Frontal cortex (tissue), 4 donors: ENCODE data around the gene BBS1. TPM values are rescaled to one million over a fixed set of nuclear protein-coding genes. Genes with fewer than 3 reads are reported as not detected.
A peak's percentile ranks its signal among the peaks of the same experiment; 100 is the strongest.

Experiments
- DNase-seq, 2 donors: peaks; one replicate each; pipeline ENCODE4 v3.0.0; 2012; ENCODE audit warnings: low spot score in 2 of 2
- FAIRE-seq: peaks from 2 replicates; lab custom pipeline; 2012; peaks lifted over from hg19 to GRCh38; lab: Jason Lieb, UNC
- total RNA-seq: library from RNA; depleted of rRNA; stranded (reverse); fragments of >200 nt; gene quantifications from one replicate; pipeline ENCODE4 v1.2.3, GENCODE V29; 2014
- donor health status: control.
- donor health status: control.
- donor health status: control.

The BBS1 gene
- total RNA-seq, 1 donor from 2014 or later = 41.2 TPM

DNA sequence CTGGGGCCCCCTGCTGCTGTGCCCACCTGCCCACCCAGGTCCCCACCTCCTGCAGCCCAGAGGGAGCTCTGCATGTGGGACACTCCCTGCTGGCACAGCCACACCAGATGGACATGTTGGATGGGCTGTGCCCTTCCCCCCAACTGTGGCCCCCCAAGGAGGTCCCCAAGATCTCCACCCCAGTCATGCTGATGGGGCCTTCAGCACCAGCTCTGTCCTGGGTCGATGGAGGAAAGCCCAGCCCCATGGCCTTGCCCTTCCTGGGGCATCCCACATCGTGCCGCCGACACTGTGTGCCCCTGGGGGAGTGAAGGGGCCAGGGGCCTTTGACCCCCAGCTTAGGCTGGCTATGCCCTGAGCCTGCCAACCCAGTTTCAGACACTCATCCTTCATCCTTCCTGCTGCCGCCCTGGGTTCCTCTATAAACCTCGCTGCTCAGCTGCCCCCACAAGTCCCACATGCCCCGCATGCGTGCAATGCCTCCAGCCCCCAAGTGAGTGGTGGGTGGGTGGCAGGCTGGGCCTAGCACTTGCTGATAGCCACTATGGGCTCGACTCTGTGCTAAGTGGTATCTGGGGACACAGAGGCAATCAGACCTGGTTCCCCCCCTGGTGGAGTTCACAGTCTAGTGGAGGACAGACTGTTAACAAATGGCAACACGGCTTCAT lies 34.1 kb upstream of the BBS1 start:
- no peak for FAIRE-seq

DNA sequence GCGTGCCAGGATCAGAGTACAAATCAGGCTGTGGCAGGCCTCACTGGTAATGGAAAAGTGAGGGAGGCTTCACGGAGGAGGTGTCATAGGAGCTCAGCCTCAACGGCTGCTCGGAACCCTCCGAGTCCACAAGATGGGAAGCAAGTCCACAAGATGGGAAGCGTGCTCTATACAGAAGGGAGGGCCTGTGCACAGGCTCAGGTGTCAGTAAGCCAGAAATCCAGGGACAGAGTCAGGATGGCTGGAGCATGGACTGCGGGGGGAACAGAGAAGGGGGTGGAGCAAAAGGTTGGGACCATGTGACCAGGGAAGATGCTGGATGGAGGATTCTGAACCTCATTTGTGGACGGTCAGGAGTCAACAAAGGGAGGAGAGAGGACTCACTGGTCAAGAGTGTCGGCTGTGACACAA lies 33.6 kb upstream of the BBS1 start:
- no peak for FAIRE-seq
- peak in 1 of 2 donors; percentile 54 for DNase-seq

More for the DNA sequence above, 34.1 kb upstream of the BBS1 start:
- no peak for DNase-seq

DNA sequence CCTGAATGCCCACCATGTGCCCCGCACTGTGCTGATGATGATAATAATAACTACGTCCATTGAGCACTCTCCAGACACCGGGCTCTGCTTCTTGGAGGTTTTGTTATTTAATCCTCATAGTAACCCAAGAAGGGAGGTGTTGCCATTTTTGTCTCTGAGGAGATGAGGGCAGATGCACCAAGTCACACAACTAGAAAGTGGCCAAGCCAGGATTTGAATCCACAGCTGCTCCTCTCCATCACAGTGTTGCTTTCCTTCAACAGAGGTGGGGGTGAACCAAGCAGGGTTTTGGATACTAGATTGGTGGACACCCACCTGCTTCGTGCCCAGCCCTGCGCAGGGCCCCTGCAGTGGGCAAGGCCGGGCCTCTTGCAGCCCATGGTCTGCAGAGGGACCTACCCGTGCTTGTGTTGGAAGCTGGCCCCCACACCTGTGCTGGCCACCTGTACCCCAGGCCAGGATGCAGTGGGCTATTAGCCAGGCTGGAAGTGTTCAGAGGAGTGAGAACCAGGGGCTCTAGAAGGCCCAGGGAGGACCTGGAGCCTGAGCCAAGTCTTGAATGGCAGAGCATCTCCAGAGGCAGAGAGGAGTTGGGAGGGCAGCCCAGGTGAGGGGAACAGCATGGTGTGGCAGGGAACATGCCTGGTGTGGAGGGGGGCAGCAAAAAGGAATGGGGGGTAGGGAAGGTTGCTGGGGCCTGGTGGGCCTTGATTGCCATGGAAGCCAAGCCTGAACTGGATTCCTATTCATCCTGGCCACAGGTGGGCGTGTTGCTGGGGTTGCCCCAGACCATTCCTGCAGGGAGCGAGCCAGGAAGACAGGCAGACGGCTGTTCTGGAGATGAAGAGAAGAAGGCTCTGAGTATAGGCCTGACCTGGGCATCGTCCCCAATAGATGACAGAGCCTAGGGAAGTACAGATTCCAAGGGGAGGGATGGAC lies 32.9 kb upstream of the BBS1 start:
- no peak for FAIRE-seq

DNA sequence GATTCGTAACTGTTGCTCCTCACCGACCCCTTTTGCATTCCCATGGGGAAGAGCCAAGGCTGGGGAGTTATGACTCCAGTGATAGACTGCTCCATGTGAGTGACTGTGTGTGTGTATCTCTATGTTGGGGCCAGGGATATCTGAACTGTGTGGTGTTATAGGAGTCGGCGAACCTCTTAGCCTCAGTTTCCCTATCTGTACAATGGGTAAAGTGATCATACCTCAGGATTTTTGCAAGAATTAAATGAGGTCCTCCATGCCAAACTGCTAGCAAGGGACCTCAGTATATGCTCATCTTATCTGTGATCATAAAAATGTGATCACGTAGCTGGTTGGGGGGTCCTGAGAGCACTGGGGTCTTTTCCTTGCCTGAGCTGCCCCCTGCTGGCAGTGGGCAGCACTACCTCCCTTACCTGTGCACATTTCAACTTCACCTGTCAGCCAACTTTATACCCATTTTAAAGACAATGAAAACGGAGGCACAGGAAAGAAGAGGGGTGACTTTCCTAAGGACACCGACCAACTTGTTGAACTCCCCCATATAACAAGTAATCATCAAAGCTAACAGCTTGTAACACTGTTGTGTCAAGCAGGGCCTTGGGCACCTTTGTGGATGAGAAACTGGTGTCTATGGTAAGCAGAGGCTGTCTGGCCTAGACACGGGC lies 31.6 kb upstream of the BBS1 start:
- FAIRE-seq (no peak), DNase-seq (no peak)

More for the DNA sequence above, 32.9 kb upstream of the BBS1 start:
- no peak for DNase-seq

DNA sequence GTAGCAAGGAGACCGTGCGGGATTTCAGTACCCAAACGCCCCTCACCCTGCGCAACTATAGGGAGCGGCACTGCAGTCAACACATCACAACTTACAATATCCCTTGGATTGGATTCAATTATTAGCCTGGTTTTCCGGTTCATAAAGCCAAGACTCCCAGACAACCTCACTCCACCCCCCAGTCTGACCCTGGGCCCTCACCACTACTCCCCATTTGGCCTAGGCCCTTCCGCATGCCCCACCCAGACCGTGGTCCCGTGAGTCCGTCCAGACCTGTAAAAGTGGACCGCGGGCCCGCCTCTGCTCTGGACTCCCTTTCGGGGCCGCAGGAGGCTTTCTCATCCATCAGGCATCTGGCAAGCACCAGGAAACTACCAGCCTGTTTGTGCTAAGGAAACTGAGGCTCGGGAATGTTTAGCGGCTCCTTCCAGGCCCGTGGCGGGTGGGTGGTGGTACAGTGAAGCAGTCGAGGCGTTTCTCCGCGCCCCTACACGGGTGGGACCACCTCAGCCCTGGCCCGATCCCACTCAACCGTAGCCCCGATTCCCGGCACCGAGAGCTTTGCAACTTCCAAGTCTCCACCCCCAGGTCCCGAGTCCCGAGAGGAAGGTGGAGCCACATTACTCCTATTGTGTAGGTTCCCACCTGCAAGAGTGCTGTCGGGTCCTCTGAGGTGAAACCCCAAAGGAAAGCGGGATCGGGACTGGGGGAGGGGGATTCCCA lies 30.9 kb upstream of the BBS1 start:
- DNase-seq (peak in 1 of 2 donors; percentile 39), FAIRE-seq (no peak)

DNA sequence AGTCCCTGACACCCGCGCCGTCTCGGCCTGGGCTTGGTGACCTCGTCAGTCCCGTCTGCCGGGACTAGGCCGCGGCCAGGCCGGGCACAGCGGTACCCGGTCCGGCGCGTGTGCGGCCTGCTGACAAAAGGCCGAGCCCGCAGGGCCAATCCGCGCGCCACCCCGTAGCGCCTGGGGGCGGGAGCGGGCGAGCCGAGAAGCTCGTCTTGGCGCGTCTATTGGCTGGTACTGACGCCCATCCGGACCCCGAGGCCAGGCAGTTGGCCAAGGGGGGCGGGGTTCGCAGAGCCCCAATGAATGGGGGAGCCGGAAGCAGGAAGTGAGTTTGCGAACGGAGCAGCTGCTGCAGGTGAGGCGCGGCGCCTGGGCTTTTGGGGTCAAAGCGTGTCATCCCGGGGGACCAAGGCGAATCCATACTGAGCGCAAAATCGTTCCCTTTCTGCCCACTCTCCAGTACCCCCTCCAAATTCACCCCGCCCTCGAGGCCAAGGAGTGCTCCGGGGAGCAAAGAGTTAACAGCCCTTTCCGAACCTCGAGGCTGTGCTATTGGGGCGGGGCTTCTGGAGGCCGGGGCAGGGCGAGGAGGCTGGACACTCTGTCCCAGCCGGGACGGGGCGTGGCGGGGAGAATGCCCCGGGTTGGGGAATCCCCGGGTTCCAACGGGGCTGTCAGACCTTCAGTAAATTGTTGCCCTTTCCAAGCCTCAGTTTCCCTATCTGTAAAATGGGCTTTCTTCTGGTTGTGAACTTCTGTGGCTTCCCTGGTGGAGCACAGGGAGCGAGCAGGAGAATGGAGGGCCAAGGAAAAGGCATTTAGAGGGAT lies 30.1 kb upstream of the BBS1 start, which contains the start of gene DPP3:
DPP3 (plus strand) TSS at position 318 of the 822 bp plus-strand sequence. CDS start 1,767 bp downstream, outside the sequence.
- FAIRE-seq = no peak
- peak; percentile 98 to 100 for DNase-seq

DNA sequence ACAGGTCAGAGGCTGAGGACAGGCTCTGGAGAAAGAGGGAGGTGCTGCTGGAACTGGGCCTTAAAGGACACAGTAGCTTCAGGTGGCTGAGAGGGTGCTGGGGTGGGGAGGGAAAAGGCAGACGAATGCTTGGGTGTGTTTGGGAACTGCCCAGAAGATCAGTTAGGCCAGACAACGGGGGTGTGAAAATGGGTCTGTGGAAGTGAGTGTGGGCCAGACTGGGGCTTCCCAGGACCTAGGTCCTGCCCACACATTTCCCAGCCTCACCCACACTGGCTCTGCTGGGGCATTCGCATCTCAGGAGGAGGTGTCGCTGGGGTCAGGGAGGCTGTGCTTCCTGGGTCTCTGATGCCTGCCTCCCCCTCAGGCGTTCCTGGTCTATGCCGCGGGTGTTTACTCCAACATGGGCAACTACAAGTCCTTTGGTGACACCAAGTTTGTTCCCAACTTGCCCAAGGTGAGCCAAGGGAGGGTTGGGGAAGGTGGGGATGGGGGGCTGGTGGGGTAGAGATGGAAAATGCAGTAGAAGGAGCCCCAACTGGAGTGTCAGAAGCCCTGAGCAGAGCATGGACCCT lies 25.5 kb upstream of the BBS1 start:
- FAIRE-seq (no peak), DNase-seq (no peak)

DNA sequence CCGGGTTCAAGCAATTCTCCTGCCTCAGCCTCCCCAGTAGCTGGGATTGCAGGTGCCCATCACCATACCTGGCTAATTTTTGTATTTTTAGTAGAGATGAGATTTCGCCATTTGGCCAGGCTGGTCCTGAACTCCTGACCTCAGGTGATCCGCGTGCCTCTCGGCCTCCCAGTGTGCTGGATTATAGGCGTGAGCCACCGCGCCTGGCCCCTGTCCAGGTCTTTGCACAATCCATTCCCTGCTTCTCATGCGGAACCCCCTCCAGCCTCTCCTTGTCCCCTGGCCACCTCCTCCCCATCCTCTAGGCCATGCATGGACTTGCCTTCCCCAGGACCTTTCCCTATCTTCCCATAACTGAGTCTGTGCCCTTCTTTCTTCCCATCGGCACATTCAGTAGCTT lies 21.5 kb upstream of the BBS1 start:
- DNase-seq = no peak
- no peak for FAIRE-seq

DNA sequence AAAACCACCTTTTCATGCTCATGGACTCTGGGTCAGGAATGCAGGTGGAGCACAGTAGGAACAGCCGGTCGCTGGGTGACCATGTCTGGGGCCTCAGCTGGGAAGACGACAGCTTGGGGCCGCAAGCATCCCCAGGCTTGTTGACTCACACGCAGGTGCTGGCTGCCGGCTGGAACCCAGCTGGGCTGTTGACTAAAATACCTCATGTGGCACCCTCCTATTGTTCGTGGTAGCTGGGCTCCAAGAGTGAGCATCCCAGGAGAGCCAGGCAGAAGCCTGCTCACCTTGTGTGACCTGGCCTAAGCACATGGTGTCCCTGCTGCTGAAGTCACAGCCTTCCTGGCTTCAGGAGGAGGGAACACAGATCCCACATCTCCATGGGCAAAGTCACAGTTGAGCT lies 20.8 kb upstream of the BBS1 start:
- FAIRE-seq = no peak
- no peak for DNase-seq

DNA sequence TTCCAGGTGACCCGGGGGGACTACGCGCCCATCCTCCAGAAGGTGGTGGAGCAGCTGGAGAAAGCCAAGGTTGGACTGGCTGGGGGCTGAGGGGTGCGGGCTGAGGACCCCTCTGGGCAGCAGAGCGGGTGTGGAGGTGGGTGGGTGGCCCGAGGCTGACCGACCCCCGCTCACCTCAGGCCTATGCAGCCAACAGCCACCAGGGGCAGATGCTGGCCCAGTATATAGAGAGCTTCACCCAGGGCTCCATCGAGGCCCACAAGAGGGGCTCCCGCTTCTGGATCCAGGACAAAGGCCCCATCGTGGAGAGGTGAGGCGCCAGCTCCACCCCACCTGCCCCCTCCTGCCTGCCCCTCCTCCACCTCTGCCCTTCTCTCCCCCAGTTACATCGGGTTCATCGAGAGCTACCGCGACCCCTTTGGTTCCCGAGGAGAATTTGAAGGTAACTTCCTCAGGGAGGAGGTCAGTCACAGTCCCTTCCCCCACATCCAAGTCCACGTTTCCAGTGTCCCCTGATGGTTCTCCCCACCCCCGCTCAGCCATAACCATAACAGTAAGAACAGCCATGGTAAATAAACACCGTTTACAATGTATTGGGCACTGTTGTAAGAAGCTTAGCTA lies 19.0 kb upstream of the BBS1 start:
- FAIRE-seq = no peak

DNA sequence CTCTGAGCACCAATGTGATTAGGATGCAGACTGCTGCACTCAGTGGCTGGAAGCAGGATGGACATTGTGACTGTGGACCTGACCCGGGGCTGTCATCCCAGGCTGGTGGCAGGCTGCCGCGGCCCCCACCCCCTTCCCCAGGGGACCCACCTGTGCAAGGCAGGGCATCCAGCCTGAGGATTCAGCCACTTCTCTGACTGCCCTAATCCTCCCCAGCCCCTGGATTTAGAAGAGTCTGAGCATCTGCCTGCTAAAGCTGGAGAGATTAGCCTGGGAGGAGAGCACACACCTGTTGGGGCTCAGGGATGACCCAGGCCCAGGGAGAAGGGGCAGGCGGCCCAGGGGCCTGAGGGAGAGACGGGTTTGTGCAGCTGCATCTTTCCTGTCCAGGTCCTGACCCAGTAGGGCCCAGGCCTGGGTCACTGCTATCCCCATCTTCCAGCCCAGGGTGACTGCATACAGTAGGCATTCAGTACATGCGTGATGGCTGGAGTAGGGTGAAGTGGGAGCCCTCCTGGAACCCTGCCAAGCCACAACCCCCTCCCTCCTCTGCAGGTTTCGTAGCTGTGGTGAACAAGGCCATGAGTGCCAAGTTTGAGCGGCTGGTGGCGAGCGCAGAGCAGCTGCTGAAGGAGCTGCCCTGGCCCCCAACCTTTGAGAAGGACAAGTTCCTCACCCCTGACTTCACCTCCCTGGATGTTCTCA lies 18.1 kb upstream of the BBS1 start:
- FAIRE-seq (no peak), DNase-seq (no peak)

More for the DNA sequence above, 19.0 kb upstream of the BBS1 start:
- no peak for DNase-seq

DNA sequence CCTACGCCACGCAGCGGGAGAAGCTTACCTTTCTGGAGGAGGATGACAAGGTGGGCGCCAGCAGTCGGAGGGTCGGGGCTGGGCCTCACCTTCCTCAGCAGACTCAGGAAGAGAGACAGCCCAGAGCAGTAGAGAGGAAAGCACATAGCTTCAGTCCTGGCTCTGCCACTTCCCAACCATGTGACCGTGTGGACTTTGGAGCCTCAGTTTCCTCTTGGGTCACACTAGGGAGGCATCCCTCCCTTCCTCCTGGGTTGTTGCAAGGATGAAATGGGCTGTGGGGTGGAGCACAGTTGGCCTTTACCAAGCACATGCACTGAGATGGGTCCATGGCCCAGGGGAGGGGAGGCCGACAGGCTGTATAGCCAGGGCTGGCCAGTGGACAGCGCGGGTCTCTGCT lies 17.3 kb upstream of the BBS1 start:
- FAIRE-seq = no peak
- DNase-seq = no peak

DNA sequence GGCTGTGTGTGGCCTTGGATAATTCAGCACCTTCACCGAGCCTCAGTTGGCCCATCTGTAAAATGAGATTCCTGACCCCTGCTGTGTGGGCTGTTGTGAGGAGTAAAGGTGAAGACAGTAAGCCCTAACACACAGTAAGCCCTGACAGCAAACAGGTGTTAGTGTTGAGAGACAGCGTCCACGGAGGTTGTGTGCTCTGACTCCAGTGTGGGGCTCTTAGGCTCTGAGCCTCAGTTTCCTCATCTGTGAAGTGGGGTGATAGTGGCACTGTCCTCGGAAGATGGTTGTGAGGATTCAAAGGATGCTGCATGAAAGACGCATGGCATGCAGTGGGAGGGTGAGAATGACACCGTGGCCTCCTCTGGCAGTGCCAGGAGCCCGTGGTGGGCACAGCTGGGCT lies 16.0 kb upstream of the BBS1 start:
- FAIRE-seq (no peak), DNase-seq (no peak)

DNA sequence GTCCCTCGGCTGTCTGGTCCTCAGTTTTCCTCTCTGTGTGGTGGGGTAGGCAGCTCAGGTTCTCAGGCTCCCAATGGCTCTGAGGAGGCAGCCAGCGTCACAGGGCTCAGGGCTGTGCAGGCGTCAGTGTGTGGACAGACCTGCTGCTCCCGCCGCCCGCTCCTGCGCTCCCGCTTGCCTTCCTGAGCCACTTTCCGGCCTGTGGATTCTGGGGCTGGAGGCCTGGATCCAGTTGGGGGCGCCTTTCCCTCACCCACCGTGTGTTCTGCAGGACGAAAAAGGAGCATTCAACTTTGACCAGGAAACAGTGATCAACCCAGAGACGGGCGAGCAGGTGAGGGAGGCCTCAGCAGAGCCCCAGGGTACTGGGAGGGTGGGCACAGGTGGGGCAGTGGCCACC lies 15.5 kb upstream of the BBS1 start:
- DNase-seq (no peak), FAIRE-seq (no peak)

DNA sequence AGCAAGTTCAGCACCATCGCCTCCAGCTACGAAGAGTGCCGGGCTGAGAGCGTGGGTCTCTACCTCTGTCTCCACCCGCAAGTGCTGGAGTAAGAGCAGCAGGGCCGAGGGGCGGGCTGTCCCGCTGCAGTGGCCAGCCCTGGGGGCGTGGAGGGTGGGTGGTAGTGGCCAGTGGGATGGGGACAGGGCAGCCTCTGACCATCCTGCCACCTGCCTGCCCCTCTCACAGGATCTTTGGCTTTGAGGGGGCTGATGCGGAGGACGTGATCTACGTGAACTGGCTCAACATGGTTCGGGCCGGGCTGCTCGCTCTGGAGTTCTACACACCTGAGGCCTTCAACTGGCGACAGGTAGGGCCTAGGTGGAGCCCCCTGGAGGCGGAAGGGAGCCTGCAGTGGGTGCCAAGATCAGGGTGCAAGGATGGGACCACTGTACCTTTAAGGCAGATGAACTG lies 15.0 kb upstream of the BBS1 start:
- FAIRE-seq (no peak), DNase-seq (no peak)

DNA sequence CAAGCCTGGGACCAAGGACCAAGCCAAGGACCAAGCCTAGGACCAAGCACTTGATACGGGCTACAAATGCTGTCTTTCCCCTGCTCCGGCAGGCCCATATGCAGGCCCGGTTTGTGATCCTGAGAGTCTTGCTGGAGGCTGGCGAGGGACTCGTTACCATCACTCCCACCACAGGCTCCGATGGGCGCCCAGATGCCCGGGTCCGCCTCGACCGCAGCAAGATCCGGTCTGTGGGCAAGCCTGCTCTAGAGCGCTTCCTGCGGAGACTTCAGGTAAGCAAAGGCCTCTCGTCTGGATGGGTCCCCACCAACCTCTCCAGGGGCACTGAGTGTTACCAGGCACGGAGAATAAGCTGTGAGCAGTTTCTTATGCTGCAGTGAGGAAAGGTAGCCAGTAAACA lies 13.2 kb upstream of the BBS1 start:
- DNase-seq (no peak), FAIRE-seq (no peak)

DNA sequence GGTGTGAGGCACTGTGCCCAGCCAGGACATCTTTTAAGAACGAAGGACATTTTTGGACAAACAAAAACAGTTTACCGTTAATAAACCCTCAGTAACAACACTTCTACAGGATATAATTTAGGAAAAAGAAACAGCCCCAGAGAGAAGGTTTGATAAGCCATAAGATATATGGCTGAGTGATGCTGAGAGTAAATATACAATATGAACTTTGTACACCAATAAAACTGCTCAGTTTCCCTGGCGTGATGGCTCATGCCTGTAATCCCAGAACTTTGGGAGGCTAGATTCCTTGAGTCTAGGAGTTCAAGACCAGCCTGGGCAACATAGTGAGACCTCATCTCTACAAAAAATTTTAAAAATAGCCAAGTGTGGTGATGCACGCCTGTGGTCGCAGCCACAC lies 11.9 kb upstream of the BBS1 start:
- no peak for FAIRE-seq

More for the DNA sequence above, 11.9 kb upstream of the BBS1 start:
- no peak for DNase-seq
